T-helper 1 cell treated with Interleukin-12 subunit alpha and Interleukin-12 subunit beta and Interleukin-4 antibody, amounts not matched to agents 30 μg/mL and 1 μg/mL, for 36 hours (primary cell): ENCODE measurements around the gene RNF32.
"Not testable (repeated sequence)": the region's sequence is repeated elsewhere in the genome, so short reads cannot be mapped to it uniquely, and the experiment has no call there.

ENCODE experiments used
- H3K27ac Mint-ChIP-seq: one replicate; pipeline ENCODE4 v1.8.0; 2021; ENCODE audit warnings: mild to moderate bottlenecking, mixed read lengths
- H3K27me3 Mint-ChIP-seq: one replicate; pipeline ENCODE4 v1.8.0; 2021; ENCODE audit warnings: low read depth, mixed read lengths
- H3K36me3 Mint-ChIP-seq: one replicate; pipeline ENCODE4 v1.8.0; 2021; ENCODE audit warnings: low read depth, mixed read lengths
- H3K4me1 Mint-ChIP-seq: one replicate; pipeline ENCODE4 v1.8.0; 2021; ENCODE audit warnings: low read depth, mixed read lengths
- H3K4me3 Mint-ChIP-seq: one replicate; pipeline ENCODE4 v1.8.0; 2021; ENCODE audit warnings: mild to moderate bottlenecking, moderate library complexity, mixed read lengths
- H3K9me3 Mint-ChIP-seq: one replicate; pipeline ENCODE4 v1.8.0; 2021; ENCODE audit warnings: mixed read lengths

Gene RNF32

DNA sequence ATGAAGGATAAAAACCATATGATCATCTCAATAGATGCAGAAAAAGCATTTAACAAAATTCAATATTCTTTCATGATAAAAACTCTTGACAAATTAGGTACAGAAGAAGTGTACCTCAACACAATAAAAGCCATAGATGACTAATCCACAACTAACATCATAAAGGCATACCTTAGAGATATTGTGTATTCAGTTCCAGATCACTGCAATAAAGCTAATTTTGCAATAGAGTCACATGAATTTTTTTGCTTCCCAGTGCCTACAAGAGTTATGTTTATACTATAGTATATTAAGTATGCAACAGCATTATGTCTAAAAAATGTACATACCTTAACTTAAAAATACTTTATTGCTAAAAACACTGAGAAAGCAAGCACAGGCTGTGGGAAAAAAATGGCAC, 18.9 kb upstream of the RNF32 start:
- H3K27me3 Mint-ChIP-seq, result peaks cover 63% of the 10 kb centered on the region

GRCh38 chr7:156625580-156625979, 15.0 kb upstream of the RNF32 start:
- H3K36me3 Mint-ChIP-seq, result peaks cover 35% of the 10 kb centered on the region
- H3K4me1 Mint-ChIP-seq, result peaks cover 16% of the 10 kb centered on the region
- H3K27ac Mint-ChIP-seq, result peak overlapping the region; percentile 78
- H3K27me3 Mint-ChIP-seq, result peaks cover 30% of the 10 kb centered on the region
- peak overlapping the region; percentile 51 for H3K4me3 Mint-ChIP-seq
- peaks cover 44% of the 10 kb centered on the region for H3K9me3 Mint-ChIP-seq

More for the DNA sequence above, 18.9 kb upstream of the RNF32 start:
- peaks cover 27% of the 10 kb centered on the region for H3K9me3 Mint-ChIP-seq
- peaks cover 20% of the 10 kb centered on the region for H3K4me1 Mint-ChIP-seq
- peaks cover 30% of the 10 kb centered on the region for H3K36me3 Mint-ChIP-seq
- H3K27ac Mint-ChIP-seq, result no peak overlapping the region
- H3K4me3 Mint-ChIP-seq, result no peak overlapping the region

- Mint-ChIP-seq H3K4me3 (no peak overlapping the region), H3K27me3 (peaks cover 22% of the 10 kb centered on the region), H3K9me3 (peaks cover 40% of the 10 kb centered on the region), H3K36me3 (peaks cover 34% of the 10 kb centered on the region), H3K4me1 (peaks cover 16% of the 10 kb centered on the region), H3K27ac (peak overlapping the region; percentile 57)
Observed at GRCh38 chr7:156626220-156626895, 14.2 kb upstream of the RNF32 start.

GRCh38 chr7:156628562-156628961, 12.0 kb upstream of the RNF32 start:
- Mint-ChIP-seq H3K4me3 (no peak overlapping the region), H3K27ac (peak overlapping the region; percentile 7), H3K36me3 (peaks cover 31% of the 10 kb centered on the region), H3K9me3 (peaks cover 27% of the 10 kb centered on the region), H3K27me3 (peaks cover 17% of the 10 kb centered on the region), H3K4me1 (peaks cover 16% of the 10 kb centered on the region)

DNA sequence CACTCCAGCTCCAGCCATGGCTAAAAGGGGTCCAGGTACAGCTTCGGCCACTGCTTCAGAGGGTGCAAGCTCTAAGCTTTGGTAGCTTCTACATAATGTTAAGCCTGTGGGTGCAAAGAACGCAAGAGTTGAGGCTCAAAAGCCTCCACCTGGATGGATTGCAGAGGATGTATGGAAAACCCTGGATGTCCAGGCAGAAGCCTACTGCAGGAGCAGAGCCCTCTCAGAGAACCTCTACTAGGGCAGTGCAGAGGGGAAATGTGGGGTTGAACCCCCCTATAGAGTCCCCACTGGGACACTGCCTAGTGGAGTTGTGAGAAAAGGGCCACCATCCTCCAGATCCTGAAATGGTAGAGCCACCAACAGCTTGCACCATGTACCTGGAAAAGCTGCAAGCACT, 10.7 kb upstream of the RNF32 start:
- Mint-ChIP-seq H3K4me3 (no peak overlapping the region), H3K36me3 (peaks cover 26% of the 10 kb centered on the region), H3K27me3 (peaks cover 16% of the 10 kb centered on the region), H3K27ac (no peak overlapping the region), H3K9me3 (peaks cover 21% of the 10 kb centered on the region), H3K4me1 (peaks cover 9% of the 10 kb centered on the region)

GRCh38 chr7:156634117-156634516, 6.5 kb upstream of the RNF32 start:
- Mint-ChIP-seq H3K9me3 (peaks cover 12% of the 10 kb centered on the region), H3K27ac (no peak overlapping the region), H3K27me3 (peaks cover 16% of the 10 kb centered on the region), H3K4me3 (no peak overlapping the region), H3K4me1 (peaks cover 19% of the 10 kb centered on the region), H3K36me3 (peaks cover 24% of the 10 kb centered on the region)

- H3K4me1 Mint-ChIP-seq, result peaks cover 27% of the 10 kb centered on the region
- H3K27me3 Mint-ChIP-seq, result peaks cover 16% of the 10 kb centered on the region
- H3K9me3 Mint-ChIP-seq, result peaks cover 8% of the 10 kb centered on the region
- no peak overlapping the region for H3K27ac Mint-ChIP-seq
- no peak overlapping the region for H3K4me3 Mint-ChIP-seq
- peaks cover 22% of the 10 kb centered on the region for H3K36me3 Mint-ChIP-seq
Observed at GRCh38 chr7:156635529-156636385, 4.8 kb upstream of the RNF32 start.

DNA sequence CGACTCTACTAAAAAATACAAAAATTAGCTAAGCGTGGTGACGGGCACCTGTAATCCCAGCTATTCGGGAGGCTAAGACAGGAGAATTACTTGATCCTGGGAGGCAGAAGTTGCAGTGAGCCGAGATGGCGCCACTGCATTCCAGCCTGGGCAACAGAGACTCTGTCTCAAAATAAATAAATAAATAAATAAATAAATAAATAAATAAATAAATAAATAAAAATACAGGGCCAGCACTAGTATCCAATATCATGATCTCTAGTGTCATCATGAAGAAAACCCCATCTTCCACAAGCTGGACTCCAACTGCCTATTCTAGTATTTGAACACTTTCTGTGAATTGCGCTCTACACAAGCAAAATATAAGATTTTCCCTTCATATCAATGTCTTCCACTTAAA, 3.5 kb upstream of the RNF32 start:
- H3K27ac Mint-ChIP-seq, H3K4me3 Mint-ChIP-seq, H3K9me3 Mint-ChIP-seq: not testable (repeated sequence)
- Mint-ChIP-seq H3K27me3 (peaks cover 16% of the 10 kb centered on the region), H3K36me3 (peaks cover 22% of the 10 kb centered on the region), H3K4me1 (peaks cover 32% of the 10 kb centered on the region)

DNA sequence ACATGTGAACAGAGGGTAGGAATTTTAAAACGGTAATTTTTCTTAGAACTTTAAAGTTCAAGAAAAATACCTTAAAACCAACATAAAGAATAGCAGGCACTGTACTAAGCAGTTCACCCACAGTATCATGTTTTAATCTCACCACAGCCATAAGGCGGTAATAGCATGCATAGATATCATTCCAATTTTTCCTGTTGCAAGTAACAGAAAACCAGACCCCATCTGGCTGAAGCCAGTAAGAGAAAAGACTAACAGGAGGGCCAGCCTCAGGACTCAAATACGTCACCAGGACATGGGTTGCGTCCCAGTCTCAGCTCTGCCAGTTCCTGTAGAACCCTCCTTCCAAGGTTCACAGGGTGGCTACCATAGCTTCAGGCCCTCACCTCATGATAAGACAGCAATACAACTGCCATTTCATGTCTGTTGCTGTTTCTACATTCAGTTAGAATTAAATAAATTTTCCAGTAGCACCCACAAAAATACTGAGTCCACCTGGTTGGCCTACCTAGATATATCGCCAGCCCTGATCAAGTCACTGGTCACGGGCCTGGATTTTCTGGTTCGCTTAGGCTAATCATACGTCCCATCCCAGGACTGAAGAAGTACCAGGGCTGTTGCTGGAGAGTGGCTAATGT, 2.0 kb upstream of the RNF32 start:
- H3K4me3 Mint-ChIP-seq, result peak overlapping the region; percentile 87
- H3K4me1 Mint-ChIP-seq, result peaks cover 37% of the 10 kb centered on the region
- H3K36me3 Mint-ChIP-seq, result peaks cover 16% of the 10 kb centered on the region
- peaks cover 5% of the 10 kb centered on the region for H3K27me3 Mint-ChIP-seq
- H3K27ac Mint-ChIP-seq, result no peak overlapping the region
- H3K9me3 Mint-ChIP-seq, result peaks cover 8% of the 10 kb centered on the region

DNA sequence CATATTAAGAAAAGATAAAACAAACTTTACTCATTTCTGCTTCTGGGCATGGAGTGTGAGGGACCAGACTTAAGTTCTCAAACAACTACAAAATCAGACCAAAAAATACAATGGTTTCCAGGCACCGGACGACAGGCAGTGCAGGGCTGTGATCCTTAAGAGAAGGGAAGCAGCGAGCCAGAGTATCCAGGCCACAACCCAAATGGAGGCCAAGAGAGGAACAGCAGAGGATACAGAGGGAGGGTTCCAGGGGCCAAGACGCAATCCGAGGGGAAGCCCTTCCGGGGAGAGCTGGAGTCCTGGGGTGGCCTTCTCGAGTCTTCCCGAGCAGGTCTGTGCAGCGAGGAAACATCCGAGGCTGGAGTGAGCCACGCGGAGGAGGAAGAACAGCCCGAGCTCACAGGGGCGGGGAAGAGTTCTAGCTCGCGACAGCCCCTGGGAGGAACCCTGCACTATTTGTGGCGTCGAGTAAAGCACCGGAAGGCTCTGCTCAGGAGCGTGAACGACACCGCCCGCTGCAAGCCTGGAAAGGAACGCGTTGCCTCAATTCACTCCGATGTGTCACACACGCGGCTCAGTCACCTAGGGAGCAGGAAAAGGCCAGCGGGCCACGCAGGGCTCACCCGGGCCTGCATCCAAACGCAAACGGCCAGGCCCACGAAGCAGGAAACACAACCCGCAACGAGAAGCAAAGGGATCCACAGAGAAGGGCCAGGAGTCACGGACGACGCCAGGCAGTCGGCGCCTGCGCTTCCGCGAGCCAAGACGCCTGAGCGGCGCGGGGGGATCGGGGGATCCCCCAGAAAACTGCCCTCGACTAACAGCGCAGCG, 933 bp upstream of the RNF32 start:
- H3K27ac Mint-ChIP-seq, result peak overlapping the region; percentile 94
- peaks cover 15% of the 10 kb centered on the region for H3K36me3 Mint-ChIP-seq
- H3K4me1 Mint-ChIP-seq, result peaks cover 37% of the 10 kb centered on the region
- H3K27me3 Mint-ChIP-seq, result peaks cover 5% of the 10 kb centered on the region
- peaks cover 8% of the 10 kb centered on the region for H3K9me3 Mint-ChIP-seq
- H3K4me3 Mint-ChIP-seq, result peak overlapping the region; percentile 87

DNA sequence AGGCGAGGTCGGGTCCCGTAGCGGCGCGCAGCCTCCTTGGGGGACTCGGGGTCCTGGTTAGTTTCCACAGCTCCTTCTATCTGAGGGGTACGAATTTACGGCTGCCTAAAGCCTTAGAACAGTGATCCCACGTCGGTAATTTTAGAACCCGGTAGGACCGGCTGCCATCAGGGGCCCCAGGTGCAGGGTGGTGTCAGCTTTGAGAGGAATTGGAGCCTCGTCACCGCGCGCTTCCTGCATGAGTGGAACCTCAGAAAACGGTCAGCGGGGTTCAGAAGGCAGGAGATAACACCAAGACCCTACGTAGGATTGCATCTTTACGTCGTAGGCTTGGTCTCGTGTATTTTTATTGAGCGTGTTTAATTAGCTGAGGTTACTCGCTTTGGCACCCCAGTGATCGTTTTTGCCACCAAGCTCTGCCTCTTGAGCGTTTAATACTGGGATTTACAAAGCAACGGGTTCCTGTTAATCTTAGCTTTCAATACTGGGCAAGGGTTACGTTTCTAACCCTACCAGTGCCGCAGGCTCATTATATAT, 443 bp downstream of the RNF32 start:
- H3K27me3 Mint-ChIP-seq, result peaks cover 8% of the 10 kb centered on the region

GRCh38 chr7:156642306-156643045, 1.9 kb downstream of the RNF32 start:
- H3K27me3 Mint-ChIP-seq, result peaks cover 15% of the 10 kb centered on the region
- peak overlapping the region; percentile 59 for H3K27ac Mint-ChIP-seq
- peak overlapping the region; percentile 10 for H3K4me3 Mint-ChIP-seq
- peaks cover 13% of the 10 kb centered on the region for H3K36me3 Mint-ChIP-seq
- peaks cover 30% of the 10 kb centered on the region for H3K4me1 Mint-ChIP-seq
- H3K9me3 Mint-ChIP-seq, result peaks cover 8% of the 10 kb centered on the region

More for the DNA sequence above, 443 bp downstream of the RNF32 start:
- peaks cover 34% of the 10 kb centered on the region for H3K4me1 Mint-ChIP-seq
- H3K36me3 Mint-ChIP-seq, result peaks cover 15% of the 10 kb centered on the region
- peaks cover 8% of the 10 kb centered on the region for H3K9me3 Mint-ChIP-seq
- H3K4me3 Mint-ChIP-seq, result peak overlapping the region; percentile 94
- H3K27ac Mint-ChIP-seq, result peak overlapping the region; percentile 100

DNA sequence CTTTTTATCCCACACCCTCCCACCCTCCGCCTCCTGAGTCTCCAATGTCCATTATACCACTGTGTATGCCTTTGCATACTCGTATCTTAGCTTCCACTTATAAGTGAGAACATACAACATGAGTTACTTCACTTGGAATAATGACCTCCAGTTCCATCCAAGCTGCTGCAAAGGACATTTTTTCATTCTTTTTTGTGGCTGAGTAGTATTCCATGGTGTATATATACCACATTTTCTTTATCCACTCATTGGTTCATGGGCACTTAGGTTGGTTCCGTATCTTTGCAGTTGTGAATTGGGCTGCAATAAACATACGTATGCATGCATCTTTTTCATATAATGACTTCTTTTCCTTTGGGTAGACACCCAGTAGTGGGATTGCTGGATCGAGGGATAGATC, 6.8 kb downstream of the RNF32 start:
- H3K4me1 Mint-ChIP-seq, H3K27ac Mint-ChIP-seq, H3K4me3 Mint-ChIP-seq, H3K9me3 Mint-ChIP-seq, H3K36me3 Mint-ChIP-seq: not testable (repeated sequence)
- H3K27me3 Mint-ChIP-seq, result peaks cover 52% of the 10 kb centered on the region
